GM23248 (cell line): ENCODE data around the gene GRIN2D. TPM values are rescaled to one million over a fixed set of nuclear protein-coding genes. Genes with fewer than 3 reads are reported as not detected.
A peak's percentile ranks its signal among the peaks of the same experiment; 100 is the strongest.

Experiments used
- DNase-seq: peaks from one replicate; pipeline ENCODE4 v3.0.0-alpha.2; 2015
- H2AFZ ChIP-seq: fragments of 200-600 bp; sonication (generic); 2 replicates; pipeline ENCODE4 v1.6.1; 2016; ENCODE audit warnings: antibody characterized with exemption
- H3F3A ChIP-seq: fragments of 200-600 bp; sonication (generic); 2 replicates; pipeline ENCODE4 v1.6.1; 2016; ENCODE audit warnings: mild to moderate bottlenecking, antibody characterized with exemption, mixed run types; ENCODE audit not compliant: insufficient read depth
- H3K27ac ChIP-seq: fragments of 200-600 bp; sonication (generic); 2 replicates; pipeline ENCODE4 v1.5.1; 2016; ENCODE audit warnings: mild to moderate bottlenecking
- H3K27me3 ChIP-seq: fragments of 200-600 bp; sonication (generic); replicated peaks from 2 replicates; pipeline ENCODE4 v1.6.1; 2016; ENCODE audit warnings: mild to moderate bottlenecking; ENCODE audit not compliant: insufficient read depth
- H3K36me3 ChIP-seq: fragments of 200-600 bp; sonication (generic); 2 replicates; pipeline ENCODE4 v1.6.1; 2016; ENCODE audit warnings: low read depth, mild to moderate bottlenecking
- H3K4me1 ChIP-seq: fragments of 200-600 bp; sonication (generic); 2 replicates; pipeline ENCODE4 v1.6.1; 2016; ENCODE audit warnings: mild to moderate bottlenecking; ENCODE audit not compliant: insufficient read depth
- H3K4me2 ChIP-seq: fragments of 200-600 bp; sonication (generic); one replicate; pipeline ENCODE4 v1.6.1; 2016; ENCODE audit warnings: mild to moderate bottlenecking; ENCODE audit not compliant: unreplicated experiment
- H3K4me3 ChIP-seq: fragments of 200-600 bp; sonication (generic); 2 replicates; pipeline ENCODE4 v1.5.1; 2016; ENCODE audit warnings: mild to moderate bottlenecking
- H3K79me2 ChIP-seq: fragments of 200-600 bp; sonication (generic); 2 replicates; pipeline ENCODE4 v1.6.1; 2016; ENCODE audit warnings: mild to moderate bottlenecking; ENCODE audit not compliant: insufficient read depth
- H3K9ac ChIP-seq: fragments of 200-600 bp; sonication (generic); 2 replicates; pipeline ENCODE4 v1.6.1; 2016; ENCODE audit warnings: mild to moderate bottlenecking
- H3K9me2 ChIP-seq: fragments of 200-600 bp; sonication (generic); 2 replicates; pipeline ENCODE4 v1.6.1; 2016; ENCODE audit warnings: mixed run types, mild to moderate bottlenecking, moderate library complexity; ENCODE audit not compliant: insufficient read depth
- H3K9me3 ChIP-seq: fragments of 200-600 bp; sonication (generic); one replicate; pipeline ENCODE4 v1.6.1; 2017; ENCODE audit warnings: low read depth
- H4K20me1 ChIP-seq: fragments of 200-600 bp; sonication (generic); 2 replicates; pipeline ENCODE4 v1.6.0; 2016; ENCODE audit not compliant: insufficient read depth
- EZH2 ChIP-seq: fragments of 200-600 bp; sonication (generic); IDR thresholded peaks from 2 replicates; pipeline ENCODE4 v1.6.1; 2018; ENCODE audit warnings: antibody characterized with exemption, mild to moderate bottlenecking; ENCODE audit not compliant: insufficient read depth, poor library complexity, severe bottlenecking
- EZH2phosphoT487 ChIP-seq: fragments of 200-600 bp; sonication (generic); IDR thresholded peaks from 2 replicates; pipeline ENCODE4 v1.6.1; 2018; ENCODE audit warnings: antibody characterized with exemption, moderate library complexity, mild to moderate bottlenecking, low read depth; ENCODE audit not compliant: insufficient read depth
- WGBS, 2 experiments: methylation state at CpG; one replicate each; pipeline ENCODE4 v1.1.6; 2015 to 2017; ENCODE audit warnings: low lambda C conversion rate in 2 of 2, low coverage in 1 of 2; ENCODE audit errors: missing lambda C conversion rate in 2 of 2; 5-methylcytosine and 5-hydroxymethylcytosine counted together
- in situ Hi-C: fragments of 300-500 bp; cut with MboI; formaldehyde crosslinking; loops from 2 replicates; pipeline ENCODE4 v1.15.0; 2020
- polyA plus RNA-seq: library from polyadenylated mRNA; unstranded; fragments of >200 nt; fragmentation: Nextera tagmentation; extraction: Ambion mirVana; gene quantifications from 2 replicates; pipeline ENCODE4 v1.2.1, GENCODE V29; 2016
- total RNA-seq: library from RNA; depleted of rRNA; stranded (reverse); fragments of >200 nt; shearing (Covaris generic); gene quantifications from 2 replicates; pipeline ENCODE4 v1.2.3, GENCODE V29; 2014; rRNA removed

The GRIN2D gene
- total and polyA plus RNA-seq, 2 experiments from 2014 or later: 0.10 to 0.54 TPM

- H3K9ac ChIP-seq: no peak overlapping the region
- H3K27me3 ChIP-seq: no peaks in the 10 kb centered on the region
- TF ChIP-seq EZH2phosphoT487 (no peak), EZH2 (no peak)
- H3F3A ChIP-seq: peaks cover 17% of the 10 kb centered on the region
- no peaks in the 10 kb centered on the region for H3K9me3 ChIP-seq
- in situ Hi-C loops: no loop called here
- H3K79me2 ChIP-seq: peaks cover 23% of the 10 kb centered on the region
- H3K9me2 ChIP-seq: no peaks in the 10 kb centered on the region
- H3K27ac ChIP-seq: no peak overlapping the region
- WGBS, 2 experiments: 3 to 6% methylated on average over 13 to 14 of the region's 60 CpGs
- no peak overlapping the region for H2AFZ ChIP-seq
- H3K4me1 ChIP-seq: no peaks in the 10 kb centered on the region
- no peak overlapping the region for H3K4me2 ChIP-seq
- H3K4me3 ChIP-seq: no peak overlapping the region
- DNase-seq: peak; percentile 50
- no peaks in the 10 kb centered on the region for H4K20me1 ChIP-seq
- peaks cover 12% of the 10 kb centered on the region for H3K36me3 ChIP-seq
Observed at GRCh38 chr19:48443256-48443655, 49.8 kb downstream of the GRIN2D start.

Other genes starting within 250 kb of the GRIN2D start
- 9.3 and 10.6 TPM in 2 replicates for gene LIG1, start 223.3 kb upstream of the GRIN2D start, total RNA-seq
- 14.5 and 17.9 TPM in 2 replicates for gene LIG1, start 223.3 kb upstream of the GRIN2D start, polyA plus RNA-seq
- 4.3 and 6.6 TPM in 2 replicates for gene ZSWIM9, start 223.0 kb upstream of the GRIN2D start, total RNA-seq
- gene ZSWIM9, start 223.0 kb upstream of the GRIN2D start, polyA plus RNA-seq: 0.88 and 1.2 TPM in 2 replicates
- gene CARD8, start 137.8 kb upstream of the GRIN2D start, total RNA-seq: 12.9 and 24.2 TPM in 2 replicates
- gene CARD8, start 137.8 kb upstream of the GRIN2D start, polyA plus RNA-seq: 6.3 and 6.6 TPM in 2 replicates
- gene ZNF114, start 123.6 kb upstream of the GRIN2D start, total RNA-seq: 0.13 and 0.22 TPM in 2 replicates
- gene ZNF114, start 123.6 kb upstream of the GRIN2D start, polyA plus RNA-seq: not detected in 2 replicates
- 165 and 196 TPM in 2 replicates for gene EMP3, start 68.1 kb upstream of the GRIN2D start, total RNA-seq
- 716 and 742 TPM in 2 replicates for gene EMP3, start 68.1 kb upstream of the GRIN2D start, polyA plus RNA-seq
- gene TMEM143, start 29.7 kb upstream of the GRIN2D start, total RNA-seq: 7.6 and 27.1 TPM in 2 replicates
- gene TMEM143, start 29.7 kb upstream of the GRIN2D start, polyA plus RNA-seq: 8.6 and 9.9 TPM in 2 replicates
- not detected in 2 replicates for gene SYNGR4, start 29.3 kb upstream of the GRIN2D start, total RNA-seq
- gene SYNGR4, start 29.3 kb upstream of the GRIN2D start, polyA plus RNA-seq: not detected in 2 replicates
- 126 and 170 TPM in 2 replicates for gene KDELR1, start 2.1 kb upstream of the GRIN2D start, total RNA-seq
- gene KDELR1, start 2.1 kb upstream of the GRIN2D start, polyA plus RNA-seq: 231 and 242 TPM in 2 replicates
- 36.6 and 38.7 TPM in 2 replicates for gene GRWD1, start 52.3 kb downstream of the GRIN2D start, total RNA-seq
- gene GRWD1, start 52.3 kb downstream of the GRIN2D start, polyA plus RNA-seq: 34.1 and 41.5 TPM in 2 replicates
- gene KCNJ14, start 61.9 kb downstream of the GRIN2D start, total RNA-seq: 0.97 and 1.1 TPM in 2 replicates
- gene KCNJ14, start 61.9 kb downstream of the GRIN2D start, polyA plus RNA-seq: 0.47 and 0.48 TPM in 2 replicates
- 80.7 and 86.0 TPM in 2 replicates for gene CYTH2, start 75.7 kb downstream of the GRIN2D start, total RNA-seq
- 40.9 and 41.6 TPM in 2 replicates for gene CYTH2, start 75.7 kb downstream of the GRIN2D start, polyA plus RNA-seq
- 0.22 TPM in 1 of 2 replicates, not detected in the other for gene LMTK3, start 118.2 kb downstream of the GRIN2D start, total RNA-seq
- gene LMTK3, start 118.2 kb downstream of the GRIN2D start, polyA plus RNA-seq: not detected in 2 replicates
- not detected in 2 replicates for gene SULT2B1, start 158.5 kb downstream of the GRIN2D start, total RNA-seq
- gene SULT2B1, start 158.5 kb downstream of the GRIN2D start, polyA plus RNA-seq: not detected in 2 replicates
- gene SPACA4, start 213.1 kb downstream of the GRIN2D start, total RNA-seq: not detected in 2 replicates
- not detected in 2 replicates for gene SPACA4, start 213.1 kb downstream of the GRIN2D start, polyA plus RNA-seq
- gene FAM83E, start 221.4 kb downstream of the GRIN2D start, total RNA-seq: not detected in 2 replicates
- gene FAM83E, start 221.4 kb downstream of the GRIN2D start, polyA plus RNA-seq: not detected in 2 replicates
- gene RPL18, start 225.5 kb downstream of the GRIN2D start, total RNA-seq: 1,266 and 1,345 TPM in 2 replicates
- gene RPL18, start 225.5 kb downstream of the GRIN2D start, polyA plus RNA-seq: 659 and 663 TPM in 2 replicates
- gene SPHK2, start 225.8 kb downstream of the GRIN2D start, total RNA-seq: 5.2 and 7.2 TPM in 2 replicates
- gene SPHK2, start 225.8 kb downstream of the GRIN2D start, polyA plus RNA-seq: 9.9 and 11.4 TPM in 2 replicates
- gene DBP, start 243.7 kb downstream of the GRIN2D start, total RNA-seq: 5.9 and 6.7 TPM in 2 replicates
- 3.3 and 3.7 TPM in 2 replicates for gene DBP, start 243.7 kb downstream of the GRIN2D start, polyA plus RNA-seq